NCI-H510A (cell line): Measurements from ENCODE around the gene ADRB2.
"Not testable (repeated sequence)": the region's sequence is repeated elsewhere in the genome, so short reads cannot be mapped to it uniquely, and the experiment has no call there.

Source experiments
- DNase-seq: peaks from one replicate; lab custom pipeline; 2025; lab: John Stamatoyannopoulos, UW

The ADRB2 gene

GRCh38 chr5:148856009-148856367 is 29.6 kb downstream of the ADRB2 start:
- no peak for DNase-seq

- DNase-seq, result no peak
Measured at GRCh38 chr5:148856424-148856823, 30.0 kb downstream of the ADRB2 start.

- no peak for DNase-seq
Measured at GRCh38 chr5:148857474-148857873, 31.1 kb downstream of the ADRB2 start.

- no peak for DNase-seq
Measured at GRCh38 chr5:148858106-148858505, 31.7 kb downstream of the ADRB2 start.

GRCh38 chr5:148858547-148858946 is 32.1 kb downstream of the ADRB2 start:
- DNase-seq, result no peak

- no peak for DNase-seq
Measured at GRCh38 chr5:148859703-148860102, 33.3 kb downstream of the ADRB2 start.

GRCh38 chr5:148860599-148860998 is 34.2 kb downstream of the ADRB2 start:
- no peak for DNase-seq

- no peak for DNase-seq
Measured at GRCh38 chr5:148861088-148861487, 34.7 kb downstream of the ADRB2 start.

- no peak for DNase-seq
Measured at GRCh38 chr5:148861696-148862095, 35.3 kb downstream of the ADRB2 start.

GRCh38 chr5:148864113-148864841 is 37.9 kb downstream of the ADRB2 start:
- DNase-seq, result no peak

- no peak for DNase-seq
Measured at GRCh38 chr5:148866024-148866423, 39.6 kb downstream of the ADRB2 start.

- DNase-seq, result no peak
Measured at GRCh38 chr5:148873120-148873519, 46.7 kb downstream of the ADRB2 start.

GRCh38 chr5:148873690-148874485 is 47.5 kb downstream of the ADRB2 start:
- no peak for DNase-seq

- no peak for DNase-seq
Measured at GRCh38 chr5:148875205-148875875, 48.9 kb downstream of the ADRB2 start.

- DNase-seq, result not testable (repeated sequence)
Measured at GRCh38 chr5:148877436-148877835, 51.0 kb downstream of the ADRB2 start.
